PFSK-1 (cell line): ENCODE measurements around the gene LRFN3.

Experiments used
- FOXP2 ChIP-seq: optimal IDR thresholded peaks from 2 replicates; pipeline ENCODE3; 2011; ENCODE audit warnings: borderline replicate concordance, control low read depth, inconsistent platforms; ENCODE audit not compliant: insufficient read depth; ENCODE audit errors: extremely low read length, extremely low read depth
- POLR2AphosphoS5 ChIP-seq: IDR thresholded peaks from 2 replicates; pipeline ENCODE4 v1.6.1; 2012; ENCODE audit warnings: low read depth, mild to moderate bottlenecking, control low read depth, low read length, moderate library complexity
- SIN3A ChIP-seq: IDR thresholded peaks from 2 replicates; pipeline ENCODE4 v1.6.1; 2012; ENCODE audit warnings: mild to moderate bottlenecking, low read length, moderate library complexity, borderline replicate concordance; ENCODE audit not compliant: insufficient read depth
- TAF1 ChIP-seq: IDR thresholded peaks from 2 replicates; pipeline ENCODE4 v1.6.1; 2012; ENCODE audit warnings: low read length, control low read depth, borderline replicate concordance; ENCODE audit not compliant: insufficient read depth
- TF ChIP-seq, protein P1 (sequence below), 2 experiments: IDR thresholded peaks; 2 replicates each; pipeline versions ENCODE4 v1.6.1 to v1.8.0; 2011 to 2012; ENCODE audit warnings: low read depth in 2 of 2, low read length in 2 of 2, control low read depth in 1 of 2, inconsistent platforms in 1 of 2, mild to moderate bottlenecking in 1 of 2, moderate library complexity in 1 of 2; ENCODE audit not compliant: insufficient read depth in 1 of 2

The LRFN3 gene

DNA sequence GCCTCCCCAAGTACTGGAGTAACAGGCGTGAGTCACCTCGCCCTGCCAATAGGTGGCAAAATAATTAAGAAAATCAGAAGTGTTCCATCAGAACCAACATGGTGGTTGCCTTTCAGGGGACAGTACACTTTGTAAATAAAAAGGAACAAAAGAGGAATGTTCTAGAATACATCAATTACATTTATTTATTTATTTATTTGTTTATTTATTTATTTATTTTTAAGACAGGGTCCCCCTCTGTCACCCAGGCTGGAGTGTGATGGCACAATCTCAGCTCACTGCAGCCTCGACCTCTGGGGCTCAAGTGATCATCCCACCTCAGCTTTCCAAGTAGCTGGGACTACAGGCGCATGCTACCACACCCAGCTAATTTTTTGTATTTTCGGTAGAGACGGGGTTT lies 15.2 kb upstream of the LRFN3 start:
- TF ChIP-seq SIN3A: no peak
- no peak for TF ChIP-seq FOXP2
- TF ChIP-seq POLR2AphosphoS5: no peak
- TF ChIP-seq, protein P1, sequence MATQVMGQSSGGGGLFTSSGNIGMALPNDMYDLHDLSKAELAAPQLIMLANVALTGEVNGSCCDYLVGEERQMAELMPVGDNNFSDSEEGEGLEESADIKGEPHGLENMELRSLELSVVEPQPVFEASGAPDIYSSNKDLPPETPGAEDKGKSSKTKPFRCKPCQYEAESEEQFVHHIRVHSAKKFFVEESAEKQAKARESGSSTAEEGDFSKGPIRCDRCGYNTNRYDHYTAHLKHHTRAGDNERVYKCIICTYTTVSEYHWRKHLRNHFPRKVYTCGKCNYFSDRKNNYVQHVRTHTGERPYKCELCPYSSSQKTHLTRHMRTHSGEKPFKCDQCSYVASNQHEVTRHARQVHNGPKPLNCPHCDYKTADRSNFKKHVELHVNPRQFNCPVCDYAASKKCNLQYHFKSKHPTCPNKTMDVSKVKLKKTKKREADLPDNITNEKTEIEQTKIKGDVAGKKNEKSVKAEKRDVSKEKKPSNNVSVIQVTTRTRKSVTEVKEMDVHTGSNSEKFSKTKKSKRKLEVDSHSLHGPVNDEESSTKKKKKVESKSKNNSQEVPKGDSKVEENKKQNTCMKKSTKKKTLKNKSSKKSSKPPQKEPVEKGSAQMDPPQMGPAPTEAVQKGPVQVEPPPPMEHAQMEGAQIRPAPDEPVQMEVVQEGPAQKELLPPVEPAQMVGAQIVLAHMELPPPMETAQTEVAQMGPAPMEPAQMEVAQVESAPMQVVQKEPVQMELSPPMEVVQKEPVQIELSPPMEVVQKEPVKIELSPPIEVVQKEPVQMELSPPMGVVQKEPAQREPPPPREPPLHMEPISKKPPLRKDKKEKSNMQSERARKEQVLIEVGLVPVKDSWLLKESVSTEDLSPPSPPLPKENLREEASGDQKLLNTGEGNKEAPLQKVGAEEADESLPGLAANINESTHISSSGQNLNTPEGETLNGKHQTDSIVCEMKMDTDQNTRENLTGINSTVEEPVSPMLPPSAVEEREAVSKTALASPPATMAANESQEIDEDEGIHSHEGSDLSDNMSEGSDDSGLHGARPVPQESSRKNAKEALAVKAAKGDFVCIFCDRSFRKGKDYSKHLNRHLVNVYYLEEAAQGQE (IDR thresholded peaks at IDR 0.05; ENCODE audit: insufficient read depth in 1 of 2, low read depth in 2 of 2, low read length in 2 of 2): no peak
- no peak for TF ChIP-seq TAF1

DNA sequence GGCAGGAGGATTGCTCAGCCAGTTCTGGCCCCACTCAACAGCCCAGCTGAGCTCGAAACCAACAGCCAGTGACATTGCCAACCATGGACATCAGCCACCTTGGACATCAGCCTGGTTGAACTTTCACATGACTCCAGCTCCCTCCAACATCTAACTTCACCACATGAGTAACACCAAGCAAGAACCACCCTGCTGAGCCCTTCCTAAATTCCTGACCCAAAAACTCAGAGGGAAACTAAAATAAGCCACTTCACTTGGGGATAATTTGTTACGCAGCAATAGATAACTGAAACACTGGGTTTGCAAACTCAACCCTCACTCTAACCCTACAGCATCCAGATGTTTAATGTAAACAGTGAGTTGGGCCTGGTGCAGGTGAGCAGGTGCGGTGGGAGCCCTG lies 10.7 kb upstream of the LRFN3 start:
- TF ChIP-seq SIN3A (no peak), POLR2AphosphoS5 (no peak), FOXP2 (no peak), TAF1 (no peak)
- TF ChIP-seq, protein P1 (IDR thresholded peaks at IDR 0.05; ENCODE audit: insufficient read depth in 1 of 2, low read depth in 2 of 2, low read length in 2 of 2): no peak

DNA sequence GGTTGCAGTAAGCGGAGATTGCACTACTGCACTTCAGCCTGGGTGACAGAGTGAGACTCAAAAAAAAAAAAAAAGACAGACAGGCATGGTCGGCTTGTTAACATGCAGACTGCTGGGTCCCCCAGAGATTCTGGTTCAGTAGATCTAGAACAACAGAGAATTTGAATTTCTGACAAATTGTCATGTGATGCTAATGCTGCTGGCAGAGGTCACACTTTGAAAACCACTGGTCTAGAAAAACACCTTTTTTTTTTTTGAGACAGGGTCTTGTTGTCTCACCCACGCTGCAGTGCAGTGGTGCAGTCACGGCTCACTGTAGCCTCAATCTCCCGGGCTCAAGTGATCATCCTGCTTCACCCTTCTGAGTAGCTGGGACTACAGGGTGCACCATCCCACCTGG lies 7.7 kb upstream of the LRFN3 start:
- no peak for TF ChIP-seq POLR2AphosphoS5
- TF ChIP-seq, protein P1 (IDR thresholded peaks at IDR 0.05; ENCODE audit: insufficient read depth in 1 of 2, low read depth in 2 of 2, low read length in 2 of 2): no peak
- TF ChIP-seq FOXP2: no peak
- TF ChIP-seq SIN3A: no peak
- no peak for TF ChIP-seq TAF1

- TF ChIP-seq FOXP2 (no peak), POLR2AphosphoS5 (no peak), SIN3A (no peak), TAF1 (no peak)
- TF ChIP-seq, protein P1 (IDR thresholded peaks at IDR 0.05; ENCODE audit: insufficient read depth in 1 of 2, low read depth in 2 of 2, low read length in 2 of 2): no peak
Measured at GRCh38 chr19:35929876-35930275, 6.3 kb upstream of the LRFN3 start.

DNA sequence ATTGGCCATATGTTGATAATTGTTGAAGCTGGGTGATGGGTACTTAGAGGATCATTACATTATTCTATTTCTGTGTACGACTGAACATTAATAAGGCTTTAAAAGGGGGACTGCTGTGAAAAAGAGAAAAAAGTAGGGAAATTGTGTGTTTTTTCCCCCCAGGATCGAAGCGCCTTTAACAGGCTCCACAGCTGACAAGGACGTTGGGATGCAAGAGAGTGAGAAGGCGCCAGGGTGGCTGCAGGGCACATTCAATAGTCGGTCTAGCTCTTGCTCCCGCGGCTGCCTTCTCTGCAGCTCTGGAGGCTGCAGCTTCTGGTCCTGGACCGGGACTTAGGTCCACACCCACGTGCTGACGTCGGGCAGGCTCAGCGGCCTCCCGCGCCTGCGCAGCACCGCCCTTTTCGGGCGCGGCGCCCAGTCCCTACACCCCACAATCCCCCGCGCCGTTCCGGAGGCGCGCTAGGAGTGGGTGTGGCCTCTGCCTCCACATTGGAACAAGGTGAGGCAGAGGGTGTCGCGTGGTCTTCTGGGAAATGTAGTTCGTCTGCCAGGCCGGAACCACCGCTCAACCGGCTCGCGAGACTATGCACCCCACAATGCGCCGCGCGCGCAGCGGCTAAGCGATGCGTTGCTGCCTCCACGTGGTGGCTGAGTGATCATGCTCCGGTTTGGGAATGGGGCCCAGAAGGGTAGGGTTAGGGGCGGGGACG lies 4.9 kb upstream of the LRFN3 start:
- TF ChIP-seq, protein P1 (IDR thresholded peaks at IDR 0.05; ENCODE audit: insufficient read depth in 1 of 2, low read depth in 2 of 2, low read length in 2 of 2): peak; percentile 26 to 74; a peak in 2 of 4 replicates
- TF ChIP-seq FOXP2: peak; percentile 92
- TF ChIP-seq TAF1: peak; percentile 92
- no peak for TF ChIP-seq SIN3A
- peak; percentile 99 for TF ChIP-seq POLR2AphosphoS5
